Suppressor macrophage treated with lipopolysaccharide for 4 hours (primary cell): Measurements from ENCODE around the gene PRX.

Source experiments
- DNase-seq: peaks from one replicate; pipeline ENCODE4 v3.0.0-alpha.2; 2020

PRX gene

DNA sequence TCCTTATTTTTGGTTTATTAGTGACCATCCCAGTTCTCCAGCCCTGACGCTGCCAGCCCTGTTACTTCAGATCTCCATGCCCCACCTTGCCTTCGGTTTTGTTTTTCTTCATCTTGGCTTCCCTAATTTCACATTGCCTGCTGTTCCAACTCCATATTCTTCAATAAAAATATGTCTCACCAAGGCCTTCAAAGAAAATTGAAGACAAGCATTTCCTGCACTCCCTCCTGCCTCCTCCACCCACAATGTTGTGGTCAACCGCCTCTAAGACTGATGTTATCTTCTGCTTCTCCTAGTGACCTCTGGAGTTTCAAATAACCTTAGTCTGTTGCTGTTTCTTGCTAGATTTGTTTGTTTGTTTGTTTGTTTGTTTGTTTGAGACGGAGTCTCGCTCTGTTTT lies 50.1 kb downstream of the PRX start:
- peak; percentile 78 for DNase-seq

DNA sequence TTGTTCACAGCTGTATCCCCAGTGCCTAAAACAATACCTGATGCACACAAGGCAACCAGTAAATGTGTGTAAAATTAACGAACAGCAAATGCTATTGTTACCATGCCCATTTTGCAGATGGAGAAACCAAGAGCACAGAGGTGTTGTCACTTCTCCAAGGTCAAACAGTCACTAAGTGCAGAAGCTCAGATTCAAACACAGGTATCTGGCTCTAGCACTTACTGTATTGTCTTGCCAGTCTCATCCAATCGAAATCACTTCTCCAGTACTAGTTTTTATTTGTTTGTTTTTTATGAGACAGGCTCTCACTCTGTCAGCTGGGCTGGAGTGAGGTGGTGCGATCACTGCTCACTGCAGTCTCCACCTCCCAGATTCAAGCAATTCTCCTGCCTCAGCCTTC lies 51.0 kb downstream of the PRX start:
- no peak for DNase-seq

DNA sequence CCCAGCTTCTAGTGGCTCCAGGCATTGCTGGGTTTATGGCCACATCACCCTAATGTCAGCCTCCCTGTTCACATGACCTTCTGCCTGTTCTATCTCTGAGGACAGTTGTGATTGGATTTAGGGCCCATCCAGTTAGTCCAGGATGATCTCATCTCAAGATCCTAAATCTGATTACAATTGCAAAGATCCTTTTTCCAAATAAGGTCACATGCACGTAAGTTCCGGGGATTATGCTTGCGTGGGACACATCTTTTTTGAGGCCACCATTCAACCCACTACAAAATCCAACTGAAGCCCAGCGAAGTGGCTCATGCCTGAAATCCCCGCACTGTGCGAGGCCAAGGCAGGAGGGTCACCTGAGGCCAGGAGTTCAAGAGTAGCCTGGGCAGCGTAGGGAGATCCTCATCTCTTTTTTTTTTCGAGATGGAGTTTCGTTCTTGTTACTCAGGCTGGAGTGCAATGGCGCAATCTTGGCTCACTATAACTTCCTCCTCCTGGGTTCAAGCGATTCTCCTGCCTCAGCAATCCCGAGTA lies 52.4 kb downstream of the PRX start:
- peak; percentile 82 for DNase-seq

DNA sequence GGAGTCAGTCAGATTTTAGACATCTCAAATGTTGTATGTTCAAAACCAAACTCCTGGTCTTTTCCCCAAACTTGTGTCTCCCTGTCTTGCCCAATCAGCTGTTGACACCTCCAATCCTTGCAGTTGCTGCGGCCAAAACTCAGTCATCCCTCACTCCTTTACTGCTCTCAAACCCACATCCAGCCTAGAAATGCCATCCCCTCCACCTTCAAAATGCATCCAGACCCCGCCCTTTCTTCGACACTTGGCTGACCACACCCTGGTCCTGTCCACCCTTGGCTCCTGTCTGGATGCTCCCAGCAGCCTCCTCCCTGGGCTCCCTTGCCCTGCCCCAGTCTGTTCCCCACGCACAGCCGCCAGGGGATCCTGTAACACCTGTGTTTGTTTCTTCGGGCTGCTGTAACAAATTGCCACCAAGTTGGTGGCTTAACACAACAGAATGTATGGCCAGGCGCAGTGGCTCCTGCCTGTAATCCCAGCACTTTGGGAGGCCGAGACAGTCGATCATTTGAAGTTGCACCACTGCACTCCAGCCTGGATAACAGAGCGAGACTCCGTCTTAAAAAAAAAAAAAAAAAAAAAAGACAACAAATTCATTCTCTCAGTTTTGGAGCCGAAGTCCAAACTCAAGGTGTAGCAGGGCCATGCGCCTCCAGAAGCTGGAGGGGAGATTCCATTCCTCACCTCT lies 53.0 kb downstream of the PRX start:
- DNase-seq: no peak

DNA sequence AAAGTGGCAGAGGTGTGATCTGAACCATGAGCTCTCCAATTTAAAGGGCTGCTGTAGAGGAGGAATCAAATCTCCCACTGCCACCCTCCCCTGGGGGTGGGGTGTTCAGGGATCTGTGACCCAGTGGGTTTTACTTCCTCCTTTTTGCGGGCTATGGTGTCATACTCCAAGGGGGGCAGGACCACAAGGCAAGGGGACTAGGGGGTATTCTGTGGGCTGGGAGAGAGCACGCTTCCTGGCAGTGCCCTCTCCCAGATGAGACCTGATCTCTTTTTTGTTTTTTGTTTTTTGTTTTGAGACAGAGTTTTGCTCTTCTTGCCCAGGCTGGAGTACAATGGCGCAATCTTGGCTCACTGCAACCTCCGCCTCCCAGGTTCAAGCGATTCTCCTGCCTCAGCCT lies 54.4 kb downstream of the PRX start:
- peak; percentile 89 for DNase-seq

DNA sequence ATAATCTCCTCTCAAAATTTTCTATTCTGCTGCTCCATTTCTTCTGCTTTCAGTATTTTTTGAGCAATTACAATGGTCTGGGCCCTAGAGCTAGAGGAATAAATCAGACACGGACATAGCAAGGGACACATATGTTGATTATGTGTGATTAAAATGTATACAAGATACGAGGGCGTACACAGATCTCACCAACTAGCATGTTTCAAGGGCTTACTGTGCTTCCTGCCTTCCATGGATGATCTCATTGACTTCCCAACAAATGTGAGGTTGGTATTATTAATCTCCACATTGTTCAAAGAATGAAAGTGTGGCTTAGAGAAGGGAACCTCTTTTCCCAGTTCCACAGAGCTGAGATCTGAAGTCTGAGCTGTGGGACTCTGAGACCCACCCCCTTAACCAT lies 55.5 kb downstream of the PRX start:
- DNase-seq: peak; percentile 22

DNA sequence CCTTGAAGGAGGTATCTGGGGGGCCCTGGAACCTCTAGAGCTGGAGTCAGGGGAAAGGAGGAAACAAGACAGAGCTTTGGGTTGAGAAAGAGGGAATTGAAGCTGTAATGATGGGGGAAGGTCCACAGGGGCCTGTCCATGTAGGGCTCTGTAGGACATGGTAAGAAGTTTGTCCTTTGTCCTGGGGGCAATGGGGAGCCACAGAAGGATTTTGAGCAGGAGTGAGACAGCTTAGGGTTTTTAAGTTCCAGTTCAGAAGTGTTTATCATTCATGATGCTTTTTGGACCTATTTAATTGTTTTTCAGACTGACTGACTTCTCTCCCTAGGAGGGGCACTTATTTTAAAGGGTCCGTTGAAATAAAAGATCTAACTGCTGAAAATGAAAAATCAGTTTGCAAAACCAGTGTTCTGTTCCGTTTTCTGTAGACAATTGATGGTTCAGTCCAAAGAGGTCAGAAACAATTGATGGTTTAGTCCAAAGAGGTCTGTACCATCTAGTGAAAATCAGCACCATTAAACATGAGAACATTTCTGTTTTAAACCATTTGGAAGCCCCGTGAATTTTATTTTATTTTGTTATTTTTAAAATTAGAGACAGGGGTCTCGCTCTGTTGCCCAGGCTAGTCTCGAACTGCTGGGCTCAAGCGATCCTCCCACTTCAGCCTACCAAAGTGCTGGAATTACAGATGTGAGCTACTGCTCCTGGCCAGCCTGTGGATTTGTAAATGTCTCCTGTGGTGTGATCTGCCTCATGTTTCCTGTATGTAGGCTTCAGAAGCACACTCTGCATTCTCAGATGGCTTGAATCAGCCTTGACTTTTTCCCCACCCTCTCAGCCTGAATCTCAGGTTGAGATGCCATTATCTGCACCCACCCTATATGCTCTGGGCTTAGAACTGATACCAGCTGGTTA lies 56.2 kb downstream of the PRX start:
- no peak for DNase-seq

DNA sequence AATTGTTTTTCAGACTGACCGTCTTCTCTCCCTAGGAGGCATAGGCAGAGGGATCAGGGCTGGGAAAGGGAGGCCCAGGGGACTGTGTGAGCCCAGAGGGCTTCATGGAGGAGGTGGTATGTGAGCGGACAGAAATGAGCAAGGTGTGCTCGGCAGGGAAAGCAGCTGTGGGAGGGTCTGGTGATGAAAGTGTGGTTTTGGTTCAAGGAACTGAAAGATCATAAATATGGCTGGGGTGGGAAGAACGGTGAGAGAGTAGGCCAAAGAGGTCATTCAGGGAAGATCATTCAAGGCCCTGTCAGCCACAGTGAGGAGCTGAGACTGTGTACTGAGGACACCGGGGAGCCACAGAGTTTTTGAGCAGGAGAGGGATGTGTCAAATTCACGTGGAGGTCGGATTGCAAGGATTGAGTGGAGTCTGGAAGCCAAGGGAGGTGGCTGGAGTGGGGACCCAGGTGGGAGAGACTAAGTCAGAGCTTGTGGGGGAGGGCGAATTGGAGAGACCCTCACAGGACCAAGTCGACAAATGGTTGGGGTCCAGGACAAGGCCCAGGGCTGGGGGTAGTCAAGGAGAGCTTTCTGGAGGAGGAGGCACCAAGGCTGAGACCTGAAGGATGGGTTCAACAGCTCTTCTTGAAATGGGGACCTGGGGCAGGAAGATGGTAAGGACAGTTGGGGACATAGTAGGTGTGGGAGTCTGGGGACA lies 57.0 kb downstream of the PRX start:
- no peak for DNase-seq

DNA sequence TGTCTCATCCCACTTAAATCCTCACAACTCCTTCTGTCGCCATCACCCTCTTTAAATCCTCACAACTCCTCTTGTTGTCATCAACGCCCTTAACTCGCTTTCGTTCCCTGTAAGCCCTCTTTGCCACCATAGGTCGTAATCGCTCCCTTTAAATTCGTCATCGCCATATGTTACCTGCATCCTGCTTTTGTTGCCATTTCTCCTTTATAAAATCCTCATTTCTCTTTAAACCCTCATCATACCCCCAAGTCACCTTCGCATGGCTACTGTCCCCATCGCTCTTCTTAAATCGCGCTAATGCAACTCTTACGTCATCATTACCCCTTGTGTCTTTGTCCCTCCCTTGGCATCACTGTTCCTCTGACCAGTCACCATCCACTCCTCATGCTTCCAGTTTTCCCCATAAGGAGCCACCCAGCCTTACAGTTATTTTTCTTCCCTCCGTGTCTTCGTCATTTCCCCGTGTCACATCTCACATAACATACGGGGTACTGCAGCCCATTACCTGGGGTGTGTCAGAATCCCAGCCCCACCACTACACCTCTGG lies 64.1 kb downstream of the PRX start:
- peak; percentile 57 for DNase-seq

DNA sequence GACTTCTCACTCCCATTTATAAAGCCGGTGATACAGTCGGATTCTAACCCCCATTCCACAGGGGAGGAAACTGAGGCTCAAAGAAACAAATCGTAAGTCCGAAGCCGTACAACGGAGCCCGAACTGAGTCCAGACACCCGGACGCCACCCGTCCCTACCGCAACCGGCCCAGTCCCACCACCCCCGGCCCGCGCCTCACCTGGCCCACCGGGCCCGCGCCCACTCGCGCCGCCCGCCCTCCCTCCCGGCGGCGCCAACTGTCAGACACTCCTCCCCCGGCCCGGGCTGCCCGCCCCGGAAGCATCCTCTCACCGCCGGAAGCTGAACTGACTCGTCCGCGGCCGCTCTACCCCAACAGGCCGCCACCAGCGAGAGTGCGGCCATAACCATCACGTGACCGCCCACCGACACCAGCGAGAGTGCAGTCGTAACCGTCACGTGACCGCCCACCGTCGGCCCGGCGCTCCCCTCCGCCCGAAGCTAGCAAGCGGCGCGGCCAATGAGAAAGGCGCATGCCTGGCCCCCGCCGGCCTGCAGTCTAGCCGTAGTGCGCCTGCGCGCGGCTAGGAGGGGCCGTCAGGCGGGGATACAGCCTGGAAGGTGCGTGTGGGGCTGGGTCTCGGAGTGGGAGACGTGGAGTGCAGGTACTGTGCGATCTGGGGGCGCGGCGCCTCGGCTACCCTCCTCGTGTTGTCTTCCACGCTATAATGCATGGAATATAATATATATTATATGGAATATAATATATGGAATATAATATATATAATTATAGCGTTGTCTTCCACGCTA lies 64.9 kb downstream of the PRX start, which contains the start of the genes C19orf47 and PLD3:
TSS of gene C19orf47 (minus strand) at position 273 of the 789 bp plus-strand sequence. CDS start 6,540 bp downstream, outside the sequence.
TSS of gene PLD3 (plus strand) at position 571 of the 789 bp plus-strand sequence. CDS start 17,789 bp downstream, outside the sequence.
- peak; percentile 100 for DNase-seq

DNA sequence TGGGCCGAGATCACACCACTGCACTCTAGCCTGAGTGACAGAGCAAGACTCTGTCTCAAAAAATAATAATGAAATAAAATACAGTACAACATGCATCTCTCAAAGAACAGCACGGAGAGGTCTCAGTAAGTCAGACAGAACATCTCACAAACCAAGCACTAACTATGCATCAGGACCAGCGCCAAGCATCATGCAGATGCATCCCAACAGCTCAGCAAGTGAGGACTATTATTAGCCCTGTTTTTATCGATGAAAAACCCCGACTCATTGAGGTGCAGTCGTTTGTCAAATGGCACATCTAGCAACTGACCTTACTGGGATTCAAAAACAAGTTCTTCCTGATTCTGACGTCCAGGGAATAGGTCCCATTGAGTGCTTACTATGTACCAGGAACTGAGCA lies 68.8 kb downstream of the PRX start:
- no peak for DNase-seq
